ENCODE results near the gene GATA2.

Gene GATA2
- long read RNA-seq, partial matches to known transcripts = 15 of 16 reads
- long read RNA-seq, other reads (novel, unspliced or antisense) = 1 of 16 reads

- peak in 1 of 2 experiments; percentile 31 for DNase-seq (ENCODE audit: low read depth in 1 of 2, low spot score in 1 of 2)
- Histone ChIP-seq H3K27ac (replicated peaks) (no peak within 1 kb of the TSS; the same call in 1 of the 2 replicates), H3K4me3 (replicated peaks; ENCODE audit: insufficient read depth, low read length) (peak within 1 kb of the TSS; percentile 34), H3K27me3 (ENCODE audit: insufficient read depth, poor library complexity, severe bottlenecking) (no peaks in the 10 kb centered on the region)
- TF ChIP-seq SPI1 (IDR thresholded peaks at IDR 0.05; ENCODE audit: borderline replicate concordance, low read depth) (no peak), REST (IDR thresholded peaks at IDR 0.05; ENCODE audit: insufficient replicate concordance, low read depth) (no peak), CTCF (IDR thresholded peaks at IDR 0.05; ENCODE audit: insufficient read depth, low read length) (no peak), GABPA (IDR thresholded peaks at IDR 0.05; ENCODE audit: low read depth) (no peak)
These were observed at the start of gene GATA2 for GRCh38 chr3:128492671-128493569. GATA2 (minus strand) TSS chr3:128493201; CDS start chr3:128487031, 6,170 bp downstream.

- Histone ChIP-seq H3K27ac (replicated peaks) (no peak overlapping the region), H3K4me3 (replicated peaks; ENCODE audit: insufficient read depth, low read length) (no peak overlapping the region), H3K27me3 (ENCODE audit: insufficient read depth, poor library complexity, severe bottlenecking) (no peaks in the 10 kb centered on the region)
- DNase-seq (ENCODE audit: low read depth in 1 of 2, low spot score in 1 of 2) = no peak
- no peak for TF ChIP-seq CTCF (IDR thresholded peaks at IDR 0.05; ENCODE audit: insufficient read depth, low read length)
These were observed 48.2 kb upstream of the GATA2 start for GRCh38 chr3:128541246-128541645.

- no peaks in the 10 kb centered on the region for H3K27me3 ChIP-seq (ENCODE audit: insufficient read depth, poor library complexity, severe bottlenecking)
- H3K4me3 ChIP-seq (replicated peaks; ENCODE audit: insufficient read depth, low read length) = no peak overlapping the region
- TF ChIP-seq CTCF (IDR thresholded peaks at IDR 0.05; ENCODE audit: insufficient read depth, low read length) (no peak), SPI1 (IDR thresholded peaks at IDR 0.05; ENCODE audit: borderline replicate concordance, low read depth) (no peak)
- H3K27ac ChIP-seq (replicated peaks) = no peak overlapping the region
- no peak for DNase-seq (ENCODE audit: low read depth in 1 of 2, low spot score in 1 of 2)
These were observed 46.4 kb upstream of the GATA2 start for GRCh38 chr3:128539376-128539775.

GRCh38 chr3:128537091-128537703 is 44.2 kb upstream of the GATA2 start:
- no peak for TF ChIP-seq GABPA (IDR thresholded peaks at IDR 0.05; ENCODE audit: low read depth)
- DNase-seq (ENCODE audit: low read depth in 1 of 2, low spot score in 1 of 2) = no peak
- Histone ChIP-seq H3K27me3 (ENCODE audit: insufficient read depth, poor library complexity, severe bottlenecking) (no peaks in the 10 kb centered on the region), H3K4me3 (replicated peaks; ENCODE audit: insufficient read depth, low read length) (no peak overlapping the region), H3K27ac (replicated peaks) (no peak overlapping the region)
